Activated CD4-positive, alpha-beta memory T cell treated with anti-CD3 and anti-CD28 coated beads for 36 hours (primary cell): Measurements from ENCODE around the gene DNASE1L1. TPM values are rescaled to one million over a fixed set of nuclear protein-coding genes. Genes with fewer than 3 reads are reported as not detected.
A peak's percentile ranks its signal among the peaks of the same experiment; 100 is the strongest.

Experiments used
- CTCF ChIA-PET: fragments of 350-600 bp; sonication (Branson Sonifier 250); formaldehyde crosslinking; loops from one replicate; lab custom pipeline; 2021; ENCODE audit warnings: antibody characterized with exemption, inconsistent platforms; lab: Charles Lee
- POLR2A ChIA-PET: fragments of 350-600 bp; sonication (Branson Sonifier 250); formaldehyde crosslinking; loops from one replicate; lab custom pipeline; 2021; ENCODE audit warnings: antibody characterized with exemption; lab: Charles Lee
- DNase-seq: peaks from one replicate; pipeline ENCODE4 v3.0.0-alpha.2; 2020
- H3K27ac Mint-ChIP-seq: one replicate; pipeline ENCODE4 v1.8.0; 2021; ENCODE audit warnings: mixed read lengths
- H3K27me3 Mint-ChIP-seq: one replicate; pipeline ENCODE4 v1.8.0; 2021; ENCODE audit warnings: mixed read lengths
- H3K36me3 Mint-ChIP-seq: one replicate; pipeline ENCODE4 v1.8.0; 2021; ENCODE audit warnings: mixed read lengths
- H3K4me1 Mint-ChIP-seq: one replicate; pipeline ENCODE4 v1.8.0; 2021; ENCODE audit warnings: low read depth, mixed read lengths
- H3K4me3 Mint-ChIP-seq: one replicate; pipeline ENCODE4 v1.8.0; 2021; ENCODE audit warnings: mild to moderate bottlenecking, mixed read lengths
- H3K9me3 Mint-ChIP-seq: one replicate; pipeline ENCODE4 v1.8.0; 2021; ENCODE audit warnings: mixed read lengths
- intact Hi-C: fragments of 100-400 bp; cut with micrococcal nuclease; formaldehyde crosslinking; loops from one replicate; pipeline ENCODE4 v1.15.1; 2023
- microRNA-seq: library from miRNA; unstranded; fragments of <30 nt; microRNA quantifications from one replicate; pipeline ENCODE4 v1.2.0, GENCODE V29; 2022; ENCODE audit warnings: borderline number of aligned reads, borderline microRNAs expressed, borderline replicate concordance
- total RNA-seq, 2 experiments: library from RNA; stranded (reverse); gene quantifications; one replicate each; pipeline ENCODE4 v1.2.3, GENCODE V29; 2021

DNASE1L1 gene
- total RNA-seq, 2 experiments from 2014 or later: 12.5 to 13.3 TPM

GRCh38 chrX:154352012-154352401, 57.0 kb downstream of the DNASE1L1 start:
- ChIA-PET POLR2A (interaction anchor here (1.5 kb wide), 1 partner anchor 17 kb away, joined by 4 read pairs; no protein-coding TSS in a partner anchor), CTCF (no interaction called here)
- peaks cover 45% of the 10 kb centered on the region for H3K4me1 Mint-ChIP-seq
- H3K36me3 Mint-ChIP-seq: peaks cover 18% of the 10 kb centered on the region
- intact Hi-C loops: no loop called here
- peak overlapping the region; percentile 79 for H3K27ac Mint-ChIP-seq
- no peak overlapping the region for H3K4me3 Mint-ChIP-seq
- no peaks in the 10 kb centered on the region for H3K9me3 Mint-ChIP-seq
- no peaks in the 10 kb centered on the region for H3K27me3 Mint-ChIP-seq
- no peak for DNase-seq

Small RNAs within 50 kb of the gene (microRNA-seq; reads per million reads assigned to microRNA genes)
- not detected for gene MIR6858

Other genes with a start within 250 kb of the DNASE1L1 start
- gene OPN1MW, start 226.7 kb downstream of the DNASE1L1 start, total RNA-seq: not detected
- not detected for gene OPN1MW2, start 189.5 kb downstream of the DNASE1L1 start, total RNA-seq
- not detected for gene OPN1MW3, start 151.7 kb downstream of the DNASE1L1 start, total RNA-seq
- gene TEX28, start 114.1 kb downstream of the DNASE1L1 start, total RNA-seq: not detected
- under 1 TPM; 0.15 to 0.21 TPM for gene TKTL1, start 113.5 kb downstream of the DNASE1L1 start, total RNA-seq
- 1,000 to 10,000 TPM; 1,023 to 1,032 TPM for gene FLNA, start 34.6 kb downstream of the DNASE1L1 start, total RNA-seq
- 10 to 100 TPM; 75.8 to 79.1 TPM for gene EMD, start 30.0 kb downstream of the DNASE1L1 start, total RNA-seq
- gene RPL10, start 10.9 kb downstream of the DNASE1L1 start, total RNA-seq: 1,000 to 10,000 TPM; 3,597 to 3,654 TPM
- gene TAFAZZIN, start 2.3 kb upstream of the DNASE1L1 start, total RNA-seq: 10 to 100 TPM; 58.6 to 66.4 TPM
- 10 to 100 TPM; 30.8 to 31.6 TPM for gene ATP6AP1, start 19.4 kb upstream of the DNASE1L1 start, total RNA-seq
- 100 to 1,000 TPM; 119 to 121 TPM for gene GDI1, start 27.9 kb upstream of the DNASE1L1 start, total RNA-seq
- gene FAM50A, start 34.9 kb upstream of the DNASE1L1 start, total RNA-seq: 10 to 100 TPM; 61.1 to 61.9 TPM
- 10 to 100 TPM; 33.7 to 35.2 TPM for gene PLXNA3, start 49.0 kb upstream of the DNASE1L1 start, total RNA-seq
- 10 to 100 TPM; 45.5 to 47.7 TPM for gene LAGE3, start 70.0 kb upstream of the DNASE1L1 start, total RNA-seq
- gene UBL4A, start 77.4 kb upstream of the DNASE1L1 start, total RNA-seq: 10 to 100 TPM; 49.5 to 53.3 TPM
- gene SLC10A3, start 81.4 kb upstream of the DNASE1L1 start, total RNA-seq: 10 to 100 TPM; 14.4 to 16.1 TPM
- 10 to 100 TPM; 21.4 to 28.4 TPM for gene FAM3A, start 107.0 kb upstream of the DNASE1L1 start, total RNA-seq
- gene G6PD, start 137.6 kb upstream of the DNASE1L1 start, total RNA-seq: 10 to 100 TPM; 65.8 to 70.4 TPM
- 10 to 100 TPM; 39.4 to 45.9 TPM for gene IKBKG, start 138.4 kb upstream of the DNASE1L1 start, total RNA-seq
- not detected for gene CTAG1A, start 175.9 kb upstream of the DNASE1L1 start, total RNA-seq
- gene CTAG1B, start 210.0 kb upstream of the DNASE1L1 start, total RNA-seq: not detected
- gene CTAG2, start 244.3 kb upstream of the DNASE1L1 start, total RNA-seq: not detected